ENCODE measurements around the gene MYRIP. TPM values are rescaled to one million over a fixed set of nuclear protein-coding genes. Genes with fewer than 3 reads are reported as not detected.

Gene MYRIP
- total RNA-seq, 1 experiment from 2014 or later, result 0.44 TPM

GRCh38 chr3:39811561-39811960 is 2.2 kb downstream of the MYRIP start:
- H4K20me1 ChIP-seq (ENCODE audit: insufficient read depth), result no peaks in the 10 kb centered on the region
- H3K4me3 ChIP-seq (replicated peaks in 1 of 2; ENCODE audit: low read depth in 1 of 2, low read length in 2 of 2), result no peak overlapping the region
- ChIA-PET POLR2A (no interaction called here), RAD21 (ENCODE audit: low non-redundant PET in 1 of 2, low total read pairs in 2 of 2, uncharacterized antibody in 2 of 2, unreplicated experiment in 2 of 2) (no interaction called here), CTCF (interaction anchor here (1.4 to 1.7 kb wide), 4 partner anchors 14 to 368 kb away, joined by 3 to 15 read pairs (median 6); no protein-coding TSS in a partner anchor)
- no peak for TF ChIP-seq FOSL1 (IDR thresholded peaks at IDR 0.05; ENCODE audit: low read depth)
- no peak for TF ChIP-seq JUND (IDR thresholded peaks at IDR 0.05)
- TF ChIP-seq POLR2A (IDR thresholded peaks at IDR 0.05; ENCODE audit: borderline replicate concordance, extremely low read depth, insufficient read depth, insufficient read length), result no peak
- TF ChIP-seq YY1 (IDR thresholded peaks at IDR 0.05; ENCODE audit: extremely low read depth, insufficient replicate concordance, low read depth, low read length), result no peak
- no peak for TF ChIP-seq ELF1 (IDR thresholded peaks at IDR 0.05; ENCODE audit: borderline replicate concordance, low read depth)
- no peak for TF ChIP-seq ZFX (IDR thresholded peaks at IDR 0.05)
- TF ChIP-seq EZH2phosphoT487 (IDR thresholded peaks at IDR 0.05; ENCODE audit: borderline replicate concordance), result no peak
- TF ChIP-seq CEBPB (IDR thresholded peaks at IDR 0.05; ENCODE audit: low read depth), result no peak
- no peak for TF ChIP-seq REST (IDR thresholded peaks at IDR 0.05; ENCODE audit: low read depth)
- TF ChIP-seq, protein P1, sequence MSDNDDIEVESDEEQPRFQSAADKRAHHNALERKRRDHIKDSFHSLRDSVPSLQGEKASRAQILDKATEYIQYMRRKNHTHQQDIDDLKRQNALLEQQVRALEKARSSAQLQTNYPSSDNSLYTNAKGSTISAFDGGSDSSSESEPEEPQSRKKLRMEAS (IDR thresholded peaks at IDR 0.05), result no peak
- TF ChIP-seq CTCF (IDR thresholded peaks at IDR 0.05 in 2 of 3, conservative IDR thresholded peaks at IDR 0.05 in 1 of 3; ENCODE audit: borderline replicate concordance in 1 of 3, insufficient read depth in 1 of 3, low read depth in 2 of 3, low read length in 2 of 3), result no peak
- TF ChIP-seq EGR1 (IDR thresholded peaks at IDR 0.05; ENCODE audit: low read depth), result no peak
- no peak for TF ChIP-seq POLR2AphosphoS5 (IDR thresholded peaks at IDR 0.05; ENCODE audit: low read depth, low read length)
- no peak for TF ChIP-seq ZBTB33 (IDR thresholded peaks at IDR 0.05; ENCODE audit: extremely low read depth, insufficient replicate concordance, low read length)
- TF ChIP-seq TCF7L2 (IDR thresholded peaks at IDR 0.05; ENCODE audit: borderline replicate concordance, extremely low read depth, insufficient read depth, insufficient read length), result no peak
- TF ChIP-seq ZNF274 (IDR thresholded peaks at IDR 0.05; ENCODE audit: low read depth, low read length), result no peak
- TF ChIP-seq CBX3 (IDR thresholded peaks at IDR 0.05; ENCODE audit: low read depth), result no peak
- TF ChIP-seq SRF (IDR thresholded peaks at IDR 0.05; ENCODE audit: low read depth), result no peak
- TF ChIP-seq RAD21 (IDR thresholded peaks at IDR 0.05; ENCODE audit: low read depth), result no peak
- H2AFZ ChIP-seq (ENCODE audit: low read depth, low read length, poor library complexity, severe bottlenecking), result no peak overlapping the region
- H3K4me2 ChIP-seq (ENCODE audit: low read length), result no peak overlapping the region
- intact Hi-C loops (cut with micrococcal nuclease), result loop anchor here (5.0 kb wide), 3 partner anchors 269 to 506 kb away; no protein-coding TSS in a partner anchor
- H3K36me3 ChIP-seq (ENCODE audit: control insufficient read depth in 1 of 2, insufficient read depth in 2 of 2, low read length in 2 of 2), result no peaks in the 10 kb centered on the region
- H3K9me2 ChIP-seq (ENCODE audit: insufficient read depth), result no peaks in the 10 kb centered on the region
- H3K9ac ChIP-seq (ENCODE audit: low read length), result no peak overlapping the region
- peaks cover 37% of the 10 kb centered on the region for H3K27me3 ChIP-seq (ENCODE audit: insufficient read depth, low read length)
- no peak for ATAC-seq
- H3K27ac ChIP-seq (ENCODE audit: low read depth, low read length), result no peak overlapping the region
- no peaks in the 10 kb centered on the region for H3K9me3 ChIP-seq (ENCODE audit: control insufficient read depth in 1 of 2, insufficient read depth in 1 of 2, low read depth in 1 of 2, low read length in 2 of 2)
- BruUV-seq (replicated peaks), result no TSS peak
- no peaks in the 10 kb centered on the region for H3K79me2 ChIP-seq (ENCODE audit: insufficient read depth, low read length)
- no peak for DNase-seq (ENCODE audit: low read depth, low spot score)
- peaks cover 7 to 8% of the 10 kb centered on the region in 2 experiments; a peak in 3 of 4 replicates for H3K4me1 ChIP-seq (ENCODE audit: control insufficient read depth in 1 of 2, insufficient read depth in 2 of 2, low read length in 2 of 2)

All from HCT116 (cell line).